Measurements from ENCODE around the gene MAP1LC3C. TPM values are rescaled to one million over a fixed set of nuclear protein-coding genes. Genes with fewer than 3 reads are reported as not detected.

The MAP1LC3C gene
- total RNA-seq, 1 experiment from 2014 or later: 1.2 TPM

- no TSS peak for BruUV-seq (replicated peaks)
- no peak overlapping the region for H3K4me2 ChIP-seq
Observed at GRCh38 chr1:241985787-241986186, 13.1 kb downstream of the MAP1LC3C start.

GRCh38 chr1:241979926-241980325 is 19.0 kb downstream of the MAP1LC3C start:
- no peak for DNase-seq
- no peak for TF ChIP-seq EZH2 (IDR thresholded peaks at IDR 0.05; ENCODE audit: low read depth)
- TF ChIP-seq, protein P1, sequence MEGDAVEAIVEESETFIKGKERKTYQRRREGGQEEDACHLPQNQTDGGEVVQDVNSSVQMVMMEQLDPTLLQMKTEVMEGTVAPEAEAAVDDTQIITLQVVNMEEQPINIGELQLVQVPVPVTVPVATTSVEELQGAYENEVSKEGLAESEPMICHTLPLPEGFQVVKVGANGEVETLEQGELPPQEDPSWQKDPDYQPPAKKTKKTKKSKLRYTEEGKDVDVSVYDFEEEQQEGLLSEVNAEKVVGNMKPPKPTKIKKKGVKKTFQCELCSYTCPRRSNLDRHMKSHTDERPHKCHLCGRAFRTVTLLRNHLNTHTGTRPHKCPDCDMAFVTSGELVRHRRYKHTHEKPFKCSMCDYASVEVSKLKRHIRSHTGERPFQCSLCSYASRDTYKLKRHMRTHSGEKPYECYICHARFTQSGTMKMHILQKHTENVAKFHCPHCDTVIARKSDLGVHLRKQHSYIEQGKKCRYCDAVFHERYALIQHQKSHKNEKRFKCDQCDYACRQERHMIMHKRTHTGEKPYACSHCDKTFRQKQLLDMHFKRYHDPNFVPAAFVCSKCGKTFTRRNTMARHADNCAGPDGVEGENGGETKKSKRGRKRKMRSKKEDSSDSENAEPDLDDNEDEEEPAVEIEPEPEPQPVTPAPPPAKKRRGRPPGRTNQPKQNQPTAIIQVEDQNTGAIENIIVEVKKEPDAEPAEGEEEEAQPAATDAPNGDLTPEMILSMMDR (conservative IDR thresholded peaks at IDR 0.05): no peak
- no TSS peak for BruUV-seq (replicated peaks)
- Histone ChIP-seq H3K36me3 (ENCODE audit: low read depth) (no peaks in the 10 kb centered on the region), H4K20me1 (ENCODE audit: insufficient read depth) (no peaks in the 10 kb centered on the region), H3K4me1 (replicated peaks; ENCODE audit: insufficient read depth) (no peaks in the 10 kb centered on the region), H3K79me2 (ENCODE audit: low read depth) (no peaks in the 10 kb centered on the region), H3F3A (ENCODE audit: insufficient read depth, low read depth) (no peaks in the 10 kb centered on the region), H3K9me3 (ENCODE audit: insufficient read depth, low read depth) (no peaks in the 10 kb centered on the region), H2AFZ (no peak overlapping the region), H3K4me3 (no peak overlapping the region), H3K9me2 (ENCODE audit: insufficient read depth) (no peaks in the 10 kb centered on the region), H3K4me2 (no peak overlapping the region), H3K27ac (no peak overlapping the region), H3K27me3 (ENCODE audit: insufficient read depth, low read depth) (no peaks in the 10 kb centered on the region)
- POLR2A ChIA-PET (ENCODE audit: unreplicated experiment): no interaction called here
- intact Hi-C loops (cut with micrococcal nuclease; ENCODE audit: unreplicated experiment): no loop called here
- CTCF ChIA-PET: no interaction called here

More at GRCh38 chr1:241985787-241986186, 13.1 kb downstream of the MAP1LC3C start:
- Histone ChIP-seq H3K27ac (no peak overlapping the region), H3K9me2 (ENCODE audit: insufficient read depth) (no peaks in the 10 kb centered on the region), H3K79me2 (ENCODE audit: low read depth) (no peaks in the 10 kb centered on the region), H3F3A (ENCODE audit: insufficient read depth, low read depth) (peaks cover 7% of the 10 kb centered on the region; the same call in 1 of the 2 replicates), H3K4me3 (no peak overlapping the region), H3K9me3 (ENCODE audit: insufficient read depth, low read depth) (no peaks in the 10 kb centered on the region), H2AFZ (no peak overlapping the region), H4K20me1 (ENCODE audit: insufficient read depth) (no peaks in the 10 kb centered on the region), H3K36me3 (ENCODE audit: low read depth) (no peaks in the 10 kb centered on the region), H3K4me1 (replicated peaks; ENCODE audit: insufficient read depth) (peaks cover 11% of the 10 kb centered on the region; the same call in 1 of the 2 replicates), H3K27me3 (ENCODE audit: insufficient read depth, low read depth) (no peaks in the 10 kb centered on the region)
- ChIA-PET CTCF (interaction anchor here (0.7 kb wide), 1 partner anchor 13 kb away, joined by 3 read pairs; the partner anchor contains the start of gene MAP1LC3C), POLR2A (ENCODE audit: unreplicated experiment) (interaction anchor here (0.6 kb wide), 1 partner anchor 94 kb away, joined by 4 read pairs; no protein-coding TSS in a partner anchor)
- intact Hi-C loops (cut with micrococcal nuclease; ENCODE audit: unreplicated experiment): loop anchor here (5.0 kb wide), 1 partner anchor 38 kb away; no protein-coding TSS in a partner anchor
- DNase-seq: no peak
- no peak for TF ChIP-seq EZH2 (IDR thresholded peaks at IDR 0.05; ENCODE audit: low read depth)
- TF ChIP-seq, protein P1 (conservative IDR thresholded peaks at IDR 0.05): peak; percentile 71

DNA sequence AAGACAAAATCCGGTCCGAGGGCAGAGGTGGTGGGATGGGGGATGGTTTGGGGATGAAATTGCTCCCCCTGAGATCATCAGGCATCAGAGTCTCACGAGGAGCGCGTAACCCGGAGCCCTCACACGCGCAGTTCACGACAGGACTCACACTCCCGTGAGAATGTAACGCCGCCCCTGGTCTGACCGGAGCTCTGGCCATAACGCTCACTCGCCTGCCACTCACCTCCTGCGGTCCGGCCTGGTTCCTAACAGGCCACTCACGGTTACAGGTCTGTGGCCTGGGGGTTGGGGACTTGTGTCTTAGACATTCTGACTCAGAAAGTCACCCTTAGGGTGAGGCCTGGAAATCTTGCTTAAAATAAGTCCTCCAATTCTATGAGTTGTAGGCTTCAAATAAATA is 19.8 kb downstream of the MAP1LC3C start:
- no peaks in the 10 kb centered on the region for H3K4me1 ChIP-seq (replicated peaks; ENCODE audit: insufficient read depth)
- no peak overlapping the region for H3K4me2 ChIP-seq
- H3K79me2 ChIP-seq (ENCODE audit: low read depth): no peaks in the 10 kb centered on the region
- H2AFZ ChIP-seq: no peak overlapping the region
- H3F3A ChIP-seq (ENCODE audit: insufficient read depth, low read depth): no peaks in the 10 kb centered on the region
- intact Hi-C loops (cut with micrococcal nuclease; ENCODE audit: unreplicated experiment): no loop called here
- H3K27me3 ChIP-seq (ENCODE audit: insufficient read depth, low read depth): no peaks in the 10 kb centered on the region
- DNase-seq: no peak
- no peaks in the 10 kb centered on the region for H3K9me2 ChIP-seq (ENCODE audit: insufficient read depth)
- H3K4me3 ChIP-seq: no peak overlapping the region
- no TSS peak for BruUV-seq (replicated peaks)
- no peaks in the 10 kb centered on the region for H3K36me3 ChIP-seq (ENCODE audit: low read depth)
- CTCF ChIA-PET: no interaction called here
- no peak for TF ChIP-seq EZH2 (IDR thresholded peaks at IDR 0.05; ENCODE audit: low read depth)
- TF ChIP-seq, protein P1 (conservative IDR thresholded peaks at IDR 0.05): no peak
- no peaks in the 10 kb centered on the region for H3K9me3 ChIP-seq (ENCODE audit: insufficient read depth, low read depth)
- POLR2A ChIA-PET (ENCODE audit: unreplicated experiment): no interaction called here
- H3K27ac ChIP-seq: no peak overlapping the region
- no peaks in the 10 kb centered on the region for H4K20me1 ChIP-seq (ENCODE audit: insufficient read depth)
